ENCODE data around the gene NR2E3. TPM values are rescaled to one million over a fixed set of nuclear protein-coding genes. Genes with fewer than 3 reads are reported as not detected.

Gene NR2E3
- total and polyA plus RNA-seq, 9 of the 15 experiments (the other 6 are each of a cell fraction or from before 2014, with no cell fraction given), result not detected

DNA sequence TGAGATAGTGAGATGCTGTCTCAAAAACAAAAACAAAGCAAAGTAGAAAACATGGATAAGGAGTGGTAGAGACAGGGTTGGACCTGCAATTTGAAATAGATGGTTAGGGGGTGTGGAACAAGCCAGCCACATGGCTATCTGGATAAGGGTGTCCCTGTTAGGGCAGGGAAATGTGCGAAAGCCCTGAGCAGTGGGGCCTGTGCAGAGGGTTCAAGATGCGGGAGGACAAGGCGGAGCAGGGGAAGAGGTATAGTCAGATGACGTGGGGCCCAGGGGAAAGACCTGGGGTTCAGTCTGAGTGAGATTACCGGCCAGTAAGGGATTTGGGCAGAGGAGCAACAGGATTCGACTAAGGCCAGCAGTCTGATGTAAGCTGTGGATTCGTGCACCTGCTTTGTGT lies 18.4 kb upstream of the NR2E3 start:
- Histone ChIP-seq H3K9me3 (replicated peaks; ENCODE audit: control insufficient read depth, insufficient read depth, low read depth, low read length) (no peaks in the 10 kb centered on the region), H3K9me1 (ENCODE audit: control insufficient read depth, insufficient read depth, low read length) (no peaks in the 10 kb centered on the region), H3K79me2 (ENCODE audit: control insufficient read depth, insufficient read depth, low read length) (no peaks in the 10 kb centered on the region), H3K4me1 (replicated peaks in 1 of 2; ENCODE audit: control insufficient read depth in 2 of 2, insufficient read depth in 2 of 2, low read length in 2 of 2) (no peaks in the 10 kb centered on the region), H3K36me3 (ENCODE audit: control insufficient read depth, insufficient read depth, low read length) (no peaks in the 10 kb centered on the region), H3K4me2 (ENCODE audit: insufficient read depth, low read length) (no peak overlapping the region), H3K27me3 (ENCODE audit: control insufficient read depth in 2 of 2, insufficient read depth in 2 of 2, low read length in 2 of 2) (peaks cover 20 to 28% of the 10 kb centered on the region in 2 experiments), H3K9ac (ENCODE audit: insufficient read depth in 1 of 2, low read depth in 2 of 2, low read length in 2 of 2) (no peak overlapping the region), H3K4me3 (no peak overlapping the region), H3K27ac (ENCODE audit: extremely low read depth, low read depth, low read length) (no peak overlapping the region), H4K20me1 (replicated peaks; ENCODE audit: control insufficient read depth, insufficient read depth, low read length) (no peaks in the 10 kb centered on the region), H2AFZ (ENCODE audit: low read depth, low read length) (no peak overlapping the region)
- ATAC-seq, result no peak
- CTCF ChIA-PET (ENCODE audit: low intra/inter-chr PET ratio), result no interaction called here
- BruUV-seq (replicated peaks), result no TSS peak
- no peak for DNase-seq (ENCODE audit: extremely low read depth in 1 of 4, low spot score in 3 of 4)
- in situ Hi-C loops (cut with MboI), result no loop called here
- POLR2A ChIA-PET, result interaction anchor here (0.5 to 0.6 kb wide), 3 partner anchors 335 to 374 kb away, joined by 3 to 4 read pairs (median 3); no protein-coding TSS in a partner anchor
- intact Hi-C loops (cut with micrococcal nuclease), result no loop called here
- under 1% methylated on average over 7 of the region's 7 CpGs for WGBS (ENCODE audit: insufficient coverage, low coverage, missing lambda C conversion rate)
- no peak for FAIRE-seq
- TF ChIP-seq, protein P1, sequence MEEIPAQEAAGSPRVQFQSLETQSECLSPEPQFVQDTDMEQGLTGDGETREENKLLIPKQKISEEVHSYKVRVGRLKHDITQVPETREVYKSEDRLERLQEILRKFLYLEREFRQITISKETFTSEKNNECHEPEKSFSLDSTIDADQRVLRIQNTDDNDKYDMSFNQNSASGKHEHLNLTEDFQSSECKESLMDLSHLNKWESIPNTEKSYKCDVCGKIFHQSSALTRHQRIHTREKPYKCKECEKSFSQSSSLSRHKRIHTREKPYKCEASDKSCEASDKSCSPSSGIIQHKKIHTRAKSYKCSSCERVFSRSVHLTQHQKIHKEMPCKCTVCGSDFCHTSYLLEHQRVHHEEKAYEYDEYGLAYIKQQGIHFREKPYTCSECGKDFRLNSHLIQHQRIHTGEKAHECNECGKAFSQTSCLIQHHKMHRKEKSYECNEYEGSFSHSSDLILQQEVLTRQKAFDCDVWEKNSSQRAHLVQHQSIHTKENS (CRISPR knock-in tag; IDR thresholded peaks at IDR 0.05), result no peak
- TF ChIP-seq ZNF785 (CRISPR knock-in tag; IDR thresholded peaks at IDR 0.05) (no peak), CREB1 (IDR thresholded peaks at IDR 0.05) (no peak), CREB1 (CRISPR knock-in tag; IDR thresholded peaks at IDR 0.05) (no peak), GATAD2A (IDR thresholded peaks at IDR 0.05) (no peak), CBFA2T3 (IDR thresholded peaks at IDR 0.05) (no peak), ZC3H4 (CRISPR knock-in tag; IDR thresholded peaks at IDR 0.05; ENCODE audit: borderline replicate concordance) (no peak), RBFOX2 (IDR thresholded peaks at IDR 0.05; ENCODE audit: low read depth, low read length) (no peak)
- TF ChIP-seq, protein P2, sequence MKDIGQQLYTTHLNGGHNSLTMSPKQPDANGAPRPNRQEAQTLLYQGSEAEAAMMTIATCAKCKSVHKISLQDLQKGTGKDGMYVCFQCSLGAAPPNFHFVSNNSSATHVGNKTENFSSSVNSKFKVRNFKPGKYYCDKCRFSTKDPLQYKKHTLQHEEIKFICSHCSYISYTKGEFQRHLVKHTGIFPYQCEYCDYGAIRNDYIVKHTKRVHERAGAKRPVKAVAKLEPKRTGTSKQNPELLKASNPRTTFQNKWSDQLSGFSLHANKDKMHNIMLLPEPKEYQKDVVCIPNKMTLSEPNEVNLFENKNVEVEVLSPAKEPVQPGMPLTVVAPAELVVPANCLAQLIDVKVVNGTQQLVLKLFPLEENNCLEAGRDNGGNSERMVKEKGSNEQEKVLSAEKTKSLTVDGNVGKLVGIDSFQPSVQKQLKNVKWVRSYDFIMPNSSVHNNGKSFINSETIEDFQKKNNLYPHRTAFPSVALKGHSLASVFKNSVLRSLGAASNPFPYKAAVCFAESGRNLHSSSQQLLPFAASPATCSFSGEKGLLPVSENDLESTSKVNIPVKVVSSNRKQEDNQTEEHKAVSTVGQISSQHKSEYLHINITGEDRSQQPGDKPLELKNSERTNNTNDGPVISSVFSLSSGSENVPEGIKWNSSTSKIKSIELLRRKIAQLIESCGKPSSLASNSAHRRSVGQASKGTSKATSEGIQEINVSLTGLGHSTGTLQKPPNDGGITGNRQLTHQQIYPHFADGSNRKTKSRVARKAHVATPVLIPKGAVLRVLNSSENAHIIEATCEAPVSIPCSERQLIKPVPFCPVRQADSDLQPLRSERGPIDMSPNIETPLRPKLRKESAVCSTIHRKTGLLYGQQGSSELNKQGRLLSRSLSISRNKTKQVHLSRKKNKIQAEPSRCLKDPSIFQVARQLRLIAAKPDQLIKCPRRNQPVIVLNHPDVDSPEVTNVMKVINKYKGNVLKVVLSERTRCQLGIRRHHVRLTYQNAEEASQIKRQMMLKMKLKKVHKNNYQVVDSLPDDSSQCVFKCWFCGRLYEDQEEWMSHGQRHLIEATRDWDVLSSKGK (CRISPR knock-in tag; IDR thresholded peaks at IDR 0.05), result no peak
- TF ChIP-seq, protein P3, sequence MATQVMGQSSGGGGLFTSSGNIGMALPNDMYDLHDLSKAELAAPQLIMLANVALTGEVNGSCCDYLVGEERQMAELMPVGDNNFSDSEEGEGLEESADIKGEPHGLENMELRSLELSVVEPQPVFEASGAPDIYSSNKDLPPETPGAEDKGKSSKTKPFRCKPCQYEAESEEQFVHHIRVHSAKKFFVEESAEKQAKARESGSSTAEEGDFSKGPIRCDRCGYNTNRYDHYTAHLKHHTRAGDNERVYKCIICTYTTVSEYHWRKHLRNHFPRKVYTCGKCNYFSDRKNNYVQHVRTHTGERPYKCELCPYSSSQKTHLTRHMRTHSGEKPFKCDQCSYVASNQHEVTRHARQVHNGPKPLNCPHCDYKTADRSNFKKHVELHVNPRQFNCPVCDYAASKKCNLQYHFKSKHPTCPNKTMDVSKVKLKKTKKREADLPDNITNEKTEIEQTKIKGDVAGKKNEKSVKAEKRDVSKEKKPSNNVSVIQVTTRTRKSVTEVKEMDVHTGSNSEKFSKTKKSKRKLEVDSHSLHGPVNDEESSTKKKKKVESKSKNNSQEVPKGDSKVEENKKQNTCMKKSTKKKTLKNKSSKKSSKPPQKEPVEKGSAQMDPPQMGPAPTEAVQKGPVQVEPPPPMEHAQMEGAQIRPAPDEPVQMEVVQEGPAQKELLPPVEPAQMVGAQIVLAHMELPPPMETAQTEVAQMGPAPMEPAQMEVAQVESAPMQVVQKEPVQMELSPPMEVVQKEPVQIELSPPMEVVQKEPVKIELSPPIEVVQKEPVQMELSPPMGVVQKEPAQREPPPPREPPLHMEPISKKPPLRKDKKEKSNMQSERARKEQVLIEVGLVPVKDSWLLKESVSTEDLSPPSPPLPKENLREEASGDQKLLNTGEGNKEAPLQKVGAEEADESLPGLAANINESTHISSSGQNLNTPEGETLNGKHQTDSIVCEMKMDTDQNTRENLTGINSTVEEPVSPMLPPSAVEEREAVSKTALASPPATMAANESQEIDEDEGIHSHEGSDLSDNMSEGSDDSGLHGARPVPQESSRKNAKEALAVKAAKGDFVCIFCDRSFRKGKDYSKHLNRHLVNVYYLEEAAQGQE (IDR thresholded peaks at IDR 0.05; ENCODE audit: borderline replicate concordance), result no peak
- TF ChIP-seq, protein P3 (CRISPR knock-in tag; IDR thresholded peaks at IDR 0.05; ENCODE audit: low read depth), result no peak

Measured in K562 (cell line).